Measurements from ENCODE around the gene LY6G6C. TPM values are rescaled to one million over a fixed set of nuclear protein-coding genes. Genes with fewer than 3 reads are reported as not detected.

Gene LY6G6C
- not detected for total RNA-seq
- under 1 TPM; 0.14 to 0.16 TPM for polyA plus RNA-seq
- long read RNA-seq, donor 1, result 0 reads
- long read RNA-seq, donor 2, result 0 reads
- long read RNA-seq, donor 3, result 0 reads
- long read RNA-seq, donor 4, result 0 reads
- long read RNA-seq, donor 5, result 0 reads

- Histone ChIP-seq H3K9me3 (ENCODE audit: control insufficient read depth in 4 of 4, insufficient read depth in 3 of 4, low read length in 3 of 4) (no peaks in the 10 kb centered on the region), H3K9ac (ENCODE audit: insufficient read depth in 1 of 2, low read length in 2 of 2) (no peak within 1 kb of the TSS), H3K27ac (ENCODE audit: low read depth in 1 of 2, low read length in 1 of 2) (no peak within 1 kb of the TSS), H3K4me3 (no peak within 1 kb of the TSS), H3K27me3 (ENCODE audit: control insufficient read depth in 3 of 3, insufficient read depth in 3 of 3, low read length in 2 of 3) (no peaks in the 10 kb centered on the region), H3K4me1 (ENCODE audit: control insufficient read depth in 5 of 5, insufficient read depth in 5 of 5, low read length in 5 of 5) (peaks cover 0 to 17% (median 0%) of the 10 kb centered on the region in 5 donors), H3K36me3 (ENCODE audit: control insufficient read depth in 4 of 4, insufficient read depth in 4 of 4, low read length in 4 of 4) (peaks cover 0 to 9% (median 6%) of the 10 kb centered on the region in 4 donors)
- ATAC-seq (ENCODE audit: insufficient read depth, low FRiP score) (no peak), DNase-seq (no peak)
- no peak for TF ChIP-seq CTCF (IDR thresholded peaks at IDR 0.05; ENCODE audit: control extremely low read depth, extremely low read depth)
- 93 to 94% methylated on average over 4 of the region's 4 CpGs for WGBS, 2 donors
Observed at GRCh38 chr6:31721351-31722020, at the start of gene LY6G6C. Gene LY6G6C (minus strand): TSS chr6:31721746. CDS start chr6:31721679, 67 bp downstream.

GRCh38 chr6:31770860-31771259 is 49.3 kb upstream of the LY6G6C start:
- no peak overlapping the region for H3K9ac ChIP-seq (ENCODE audit: insufficient read depth in 1 of 2, low read length in 2 of 2)
- H3K9me3 ChIP-seq (ENCODE audit: control insufficient read depth in 4 of 4, insufficient read depth in 3 of 4, low read length in 3 of 4), result peaks cover 0 to 2% (median 0%) of the 10 kb centered on the region in 4 donors
- no peak for DNase-seq
- H3K27me3 ChIP-seq (ENCODE audit: control insufficient read depth in 3 of 3, insufficient read depth in 3 of 3, low read length in 2 of 3), result no peaks in the 10 kb centered on the region
- H3K36me3 ChIP-seq (ENCODE audit: control insufficient read depth in 4 of 4, insufficient read depth in 4 of 4, low read length in 4 of 4), result no peaks in the 10 kb centered on the region
- TF ChIP-seq CTCF (IDR thresholded peaks at IDR 0.05; ENCODE audit: control extremely low read depth, extremely low read depth), result no peak
- no peak overlapping the region for H3K27ac ChIP-seq (ENCODE audit: low read depth in 1 of 2, low read length in 1 of 2)
- ATAC-seq (ENCODE audit: insufficient read depth, low FRiP score), result no peak
- WGBS, 2 donors, result 80 to 84% methylated on average over 2 of the region's 2 CpGs
- H3K4me3 ChIP-seq, result no peak overlapping the region
- peaks cover 0 to 6% (median 0%) of the 10 kb centered on the region in 5 donors for H3K4me1 ChIP-seq (ENCODE audit: control insufficient read depth in 5 of 5, insufficient read depth in 5 of 5, low read length in 5 of 5)

- Histone ChIP-seq H3K9ac (ENCODE audit: insufficient read depth in 1 of 2, low read length in 2 of 2) (no peak overlapping the region), H3K4me3 (no peak overlapping the region), H3K9me3 (ENCODE audit: control insufficient read depth in 4 of 4, insufficient read depth in 3 of 4, low read length in 3 of 4) (peaks cover 0 to 2% (median 0%) of the 10 kb centered on the region in 4 donors), H3K27ac (ENCODE audit: low read depth in 1 of 2, low read length in 1 of 2) (no peak overlapping the region), H3K4me1 (ENCODE audit: control insufficient read depth in 5 of 5, insufficient read depth in 5 of 5, low read length in 5 of 5) (peaks cover 0 to 6% (median 0%) of the 10 kb centered on the region in 5 donors), H3K36me3 (ENCODE audit: control insufficient read depth in 4 of 4, insufficient read depth in 4 of 4, low read length in 4 of 4) (no peaks in the 10 kb centered on the region), H3K27me3 (ENCODE audit: control insufficient read depth in 3 of 3, insufficient read depth in 3 of 3, low read length in 2 of 3) (no peaks in the 10 kb centered on the region)
- DNase-seq, result peak in 1 of 3 donors; percentile 35
- peak; percentile 90 for ATAC-seq (ENCODE audit: insufficient read depth, low FRiP score)
- TF ChIP-seq CTCF (IDR thresholded peaks at IDR 0.05; ENCODE audit: control extremely low read depth, extremely low read depth), result peak; percentile 63
- WGBS, 2 donors, result 58% methylated on average over 12 of the region's 12 CpGs
Observed at GRCh38 chr6:31769684-31770371, 48.3 kb upstream of the LY6G6C start.
